Lung (tissue), 12 donors: ENCODE measurements around the gene TRA2A. TPM values are rescaled to one million over a fixed set of nuclear protein-coding genes. Genes with fewer than 3 reads are reported as not detected.
"Not testable (repeated sequence)": the region's sequence is repeated elsewhere in the genome, so short reads cannot be mapped to it uniquely, and the experiment has no call there.

Source experiments
- ATAC-seq: fragments of 200-7000 bp; cut with Tn5 transposase; one replicate; pipeline ENCODE4 v1.9.1; 2020; ENCODE audit warnings: moderate number of reproducible peaks; ENCODE audit not compliant: insufficient read depth, low FRiP score
- DNase-seq, 3 donors: peaks; one replicate each; pipeline ENCODE4 v3.0.0-alpha.2; 2013 to 2017
- H3K27ac ChIP-seq, 2 donors: one replicate each; pipeline ENCODE4 v1.5.1; 2013; ENCODE audit warnings: mild to moderate bottlenecking in 2 of 2, moderate library complexity in 2 of 2, control low read depth in 1 of 2, inconsistent platforms in 1 of 2, low read depth in 1 of 2, low read length in 1 of 2
- H3K27me3 ChIP-seq, 3 donors: one replicate each; pipeline ENCODE4 v1.5.1; 2013; ENCODE audit warnings: low read length in 2 of 3; ENCODE audit not compliant: control insufficient read depth in 3 of 3, insufficient read depth in 3 of 3
- H3K36me3 ChIP-seq, 4 donors: one replicate each; pipeline ENCODE4 v1.5.1; 2013; ENCODE audit warnings: low read length in 4 of 4, mild to moderate bottlenecking in 1 of 4, moderate library complexity in 1 of 4; ENCODE audit not compliant: control insufficient read depth in 4 of 4, insufficient read depth in 4 of 4
- H3K4me1 ChIP-seq, 5 donors: one replicate each; pipeline ENCODE4 v1.5.1; 2013; ENCODE audit warnings: low read length in 5 of 5, mild to moderate bottlenecking in 2 of 5, moderate library complexity in 1 of 5; ENCODE audit not compliant: control insufficient read depth in 5 of 5, insufficient read depth in 5 of 5
- H3K4me3 ChIP-seq: one replicate; pipeline ENCODE4 v1.5.1; 2013; ENCODE audit warnings: mild to moderate bottlenecking, control low read depth, moderate library complexity
- H3K9ac ChIP-seq, 2 donors: one replicate each; pipeline ENCODE4 v1.5.1; 2013; ENCODE audit warnings: low read length in 2 of 2, control low read depth in 1 of 2; ENCODE audit not compliant: insufficient read depth in 1 of 2
- H3K9me3 ChIP-seq, 4 donors: one replicate each; pipeline ENCODE4 v1.5.1; 2013; ENCODE audit warnings: low read length in 3 of 4, mild to moderate bottlenecking in 1 of 4, moderate library complexity in 1 of 4; ENCODE audit not compliant: control insufficient read depth in 4 of 4, insufficient read depth in 3 of 4
- WGBS, 2 donors: extraction: QIAGEN DNeasy Blood & Tissue Kit; methylation state at CpG; one replicate each; pipeline ENCODE4 v1.1.7; 2013; 5-methylcytosine and 5-hydroxymethylcytosine counted together
- polyA plus RNA-seq, 2 donors: library from polyadenylated mRNA; stranded (reverse); fragments of 200-250 nt; gene quantifications; one replicate each; pipeline ENCODE4 v1.2.1, GENCODE V29; 2013
- total RNA-seq, 2 donors: library from RNA; depleted of rRNA in 1 of 2; stranded (reverse); fragments of >200 nt in 1 of 2; gene quantifications; one replicate each; pipeline ENCODE4 v1.2.1, GENCODE V29; 2014 to 2021
- TF ChIP-seq, protein P1 (sequence below): IDR thresholded peaks from 2 replicates; pipeline ENCODE4 v1.5.1; 2012; ENCODE audit warnings: mild to moderate bottlenecking; ENCODE audit errors: control extremely low read depth, extremely low read depth
- donor health status: control.
- donor health status: control.
- donor health status: Bipolar disorder and iron deficiency.
- donor health status: healthy.
- donor health status: DM: yes; HTN: yes; CAD: no.

The TRA2A gene
- total and polyA plus RNA-seq, 4 donors = 46.3 to 99.0 (median 82.4) TPM

DNA sequence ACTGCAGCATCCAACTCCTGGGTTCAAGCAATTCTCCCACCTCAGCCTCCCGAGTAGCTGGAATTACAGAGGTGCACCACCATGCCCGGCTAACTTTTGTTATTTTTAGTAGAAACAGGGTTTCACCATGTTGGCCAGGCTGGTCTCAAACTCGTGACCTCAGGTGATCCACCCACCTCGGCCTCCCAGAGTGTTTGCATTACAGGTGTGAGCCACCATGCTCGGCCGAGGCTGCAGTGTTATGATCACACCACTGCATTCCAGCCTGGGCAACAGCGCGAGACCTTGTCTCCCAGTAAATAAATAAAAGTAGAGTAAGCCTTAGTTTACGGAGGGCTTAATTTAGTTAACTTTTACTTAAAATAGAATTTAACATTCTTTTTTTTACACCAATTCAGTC, 37.8 kb downstream of the TRA2A start:
- Histone ChIP-seq H3K4me3 (no peak overlapping the region), H3K9me3 (no peaks in the 10 kb centered on the region), H3K36me3 (peaks cover 0 to 4% (median 0%) of the 10 kb centered on the region in 4 donors), H3K27ac (no peak overlapping the region), H3K4me1 (peaks cover 0 to 4% (median 0%) of the 10 kb centered on the region in 5 donors), H3K9ac (no peak overlapping the region), H3K27me3 (no peaks in the 10 kb centered on the region)
- 93 to 95% methylated on average over 9 of the region's 9 CpGs for WGBS, 2 donors
- DNase-seq (no peak), ATAC-seq (no peak)
- TF ChIP-seq, protein P1, sequence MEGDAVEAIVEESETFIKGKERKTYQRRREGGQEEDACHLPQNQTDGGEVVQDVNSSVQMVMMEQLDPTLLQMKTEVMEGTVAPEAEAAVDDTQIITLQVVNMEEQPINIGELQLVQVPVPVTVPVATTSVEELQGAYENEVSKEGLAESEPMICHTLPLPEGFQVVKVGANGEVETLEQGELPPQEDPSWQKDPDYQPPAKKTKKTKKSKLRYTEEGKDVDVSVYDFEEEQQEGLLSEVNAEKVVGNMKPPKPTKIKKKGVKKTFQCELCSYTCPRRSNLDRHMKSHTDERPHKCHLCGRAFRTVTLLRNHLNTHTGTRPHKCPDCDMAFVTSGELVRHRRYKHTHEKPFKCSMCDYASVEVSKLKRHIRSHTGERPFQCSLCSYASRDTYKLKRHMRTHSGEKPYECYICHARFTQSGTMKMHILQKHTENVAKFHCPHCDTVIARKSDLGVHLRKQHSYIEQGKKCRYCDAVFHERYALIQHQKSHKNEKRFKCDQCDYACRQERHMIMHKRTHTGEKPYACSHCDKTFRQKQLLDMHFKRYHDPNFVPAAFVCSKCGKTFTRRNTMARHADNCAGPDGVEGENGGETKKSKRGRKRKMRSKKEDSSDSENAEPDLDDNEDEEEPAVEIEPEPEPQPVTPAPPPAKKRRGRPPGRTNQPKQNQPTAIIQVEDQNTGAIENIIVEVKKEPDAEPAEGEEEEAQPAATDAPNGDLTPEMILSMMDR = no peak

DNA sequence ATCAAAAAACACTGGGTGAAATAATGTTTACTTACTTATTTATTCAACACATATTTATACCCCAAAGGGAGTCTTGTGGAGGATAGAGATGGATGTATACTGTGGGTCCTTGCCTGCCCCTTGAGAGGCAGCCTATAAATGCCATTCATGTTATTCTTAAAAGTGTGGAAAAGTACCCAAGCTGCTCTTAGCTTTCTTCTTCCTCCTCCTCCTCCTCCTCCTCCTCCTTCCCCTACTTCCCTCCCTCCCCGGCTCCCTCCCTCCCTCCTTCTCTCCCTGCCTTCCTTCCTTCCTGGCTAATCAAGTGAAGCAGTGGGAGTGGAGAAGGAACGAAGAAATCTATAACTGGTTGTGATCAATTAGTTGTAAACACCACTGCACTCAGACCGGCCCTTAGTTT, 40.3 kb downstream of the TRA2A start:
- ATAC-seq = no peak
- WGBS, 2 donors = 29 to 47% methylated on average over 3 of the region's 3 CpGs

DNA sequence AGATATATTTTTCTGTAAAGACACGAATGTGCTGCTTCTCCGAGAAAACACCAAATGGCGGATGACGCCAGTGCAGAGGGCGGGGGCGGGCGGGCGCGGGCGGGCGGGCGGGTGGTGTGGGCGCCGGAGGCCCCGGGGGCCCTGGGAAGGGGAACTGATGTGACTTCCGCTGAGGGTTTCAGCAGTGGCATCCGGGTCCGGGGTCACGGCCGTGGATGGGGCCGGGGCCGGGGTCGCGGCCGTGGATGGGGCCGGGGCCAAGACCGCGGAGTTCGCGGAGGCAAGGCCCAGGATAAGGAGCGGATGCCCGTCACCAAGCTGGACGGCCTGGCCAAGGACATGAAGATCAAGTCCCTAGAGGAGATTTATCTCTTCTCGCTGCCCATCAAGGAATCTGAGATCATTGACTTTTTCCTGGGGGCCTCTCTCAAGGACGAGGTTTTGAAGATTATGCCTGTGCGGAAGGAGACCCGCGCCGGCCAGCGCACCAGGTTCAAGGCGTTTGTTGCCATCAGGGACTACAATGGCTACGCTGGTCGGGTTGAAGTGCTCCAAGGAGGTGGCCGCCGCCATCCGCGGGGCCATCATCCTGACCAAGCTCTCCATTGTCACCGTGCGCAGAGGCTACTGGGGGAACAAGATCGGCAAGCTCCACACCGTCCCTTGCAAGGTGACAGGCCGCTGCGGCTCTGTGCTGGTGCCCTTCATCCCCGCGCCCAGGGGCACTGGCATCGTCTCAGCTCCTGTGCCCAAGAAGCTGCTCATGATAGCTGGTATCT, 41.2 kb downstream of the TRA2A start:
- DNase-seq = peak; percentile 70 to 85 (median 82)
- 43 to 58% methylated on average over 56 of the region's 56 CpGs for WGBS, 2 donors
- peak overlapping the region; percentile 46 for H3K4me3 ChIP-seq
- peak overlapping the region; percentile 81 to 86 for H3K9ac ChIP-seq
- H3K27ac ChIP-seq = peak overlapping the region in 1 of 2 donors; percentile 64
- H3K9me3 ChIP-seq = no peaks in the 10 kb centered on the region
- peaks cover 0 to 4% (median 0%) of the 10 kb centered on the region in 5 donors for H3K4me1 ChIP-seq
- TF ChIP-seq, protein P1 = no peak
- no peaks in the 10 kb centered on the region for H3K27me3 ChIP-seq
- no peaks in the 10 kb centered on the region for H3K36me3 ChIP-seq
- peak; percentile 75 for ATAC-seq

More for the DNA sequence above, 40.3 kb downstream of the TRA2A start:
- Histone ChIP-seq H3K9ac (no peak overlapping the region), H3K4me3 (no peak overlapping the region), H3K27me3 (no peaks in the 10 kb centered on the region), H3K4me1 (peaks cover 0 to 4% (median 0%) of the 10 kb centered on the region in 5 donors), H3K36me3 (no peaks in the 10 kb centered on the region), H3K9me3 (no peaks in the 10 kb centered on the region), H3K27ac (no peak overlapping the region)
- no peak for DNase-seq
- TF ChIP-seq, protein P1 = no peak

- not testable (repeated sequence) for H3K9me3 ChIP-seq, H3K4me1 ChIP-seq, H3K36me3 ChIP-seq, DNase-seq, H3K9ac ChIP-seq, H3K27ac ChIP-seq, H3K4me3 ChIP-seq, ATAC-seq, H3K27me3 ChIP-seq
- WGBS, 2 donors = 98 to 99% methylated on average over 11 to 13 of the region's 13 CpGs
Observed at GRCh38 chr7:23488714-23489113, 43.1 kb downstream of the TRA2A start.
